ENCODE measurements around the gene ANKRD40.

DNA sequence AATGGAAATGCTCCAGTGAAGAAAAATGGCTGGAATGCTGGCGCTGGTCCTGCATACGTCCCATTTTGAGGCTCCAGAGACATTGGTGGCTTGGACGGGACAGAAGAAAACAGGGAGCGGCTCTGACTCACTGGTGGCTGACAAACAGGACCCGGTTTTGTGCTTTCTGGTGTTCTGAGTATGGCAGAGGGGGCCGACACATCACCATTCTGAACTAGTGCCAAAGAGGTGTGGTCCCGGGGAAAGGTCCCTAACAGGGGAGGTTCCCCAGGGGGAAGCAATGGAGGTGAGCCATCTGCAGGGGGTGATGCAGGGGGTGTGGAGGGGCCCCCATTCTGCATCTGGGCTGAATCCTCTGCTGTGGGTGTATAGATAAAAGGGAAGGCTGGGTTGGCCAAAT lies 8.3 kb downstream of the ANKRD40 start:
- TF ChIP-seq NFRKB (IDR thresholded peaks at IDR 0.05) (no peak), TARDBP (IDR thresholded peaks at IDR 0.05) (no peak), BHLHE40 (IDR thresholded peaks at IDR 0.05; ENCODE audit: borderline replicate concordance) (no peak), FOXA1 (IDR thresholded peaks at IDR 0.05) (no peak), SP1 (IDR thresholded peaks at IDR 0.05) (no peak), FOXK2 (IDR thresholded peaks at IDR 0.05) (no peak)
- TF ChIP-seq, protein P1, sequence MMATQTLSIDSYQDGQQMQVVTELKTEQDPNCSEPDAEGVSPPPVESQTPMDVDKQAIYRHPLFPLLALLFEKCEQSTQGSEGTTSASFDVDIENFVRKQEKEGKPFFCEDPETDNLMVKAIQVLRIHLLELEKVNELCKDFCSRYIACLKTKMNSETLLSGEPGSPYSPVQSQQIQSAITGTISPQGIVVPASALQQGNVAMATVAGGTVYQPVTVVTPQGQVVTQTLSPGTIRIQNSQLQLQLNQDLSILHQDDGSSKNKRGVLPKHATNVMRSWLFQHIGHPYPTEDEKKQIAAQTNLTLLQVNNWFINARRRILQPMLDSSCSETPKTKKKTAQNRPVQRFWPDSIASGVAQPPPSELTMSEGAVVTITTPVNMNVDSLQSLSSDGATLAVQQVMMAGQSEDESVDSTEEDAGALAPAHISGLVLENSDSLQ (IDR thresholded peaks at IDR 0.05) = no peak
